ENCODE data around the gene NWD2. TPM values are rescaled to one million over a fixed set of nuclear protein-coding genes. Genes with fewer than 3 reads are reported as not detected.
"Not testable (repeated sequence)": the region's sequence is repeated elsewhere in the genome, so short reads cannot be mapped to it uniquely, and the experiment has no call there.

The NWD2 gene
- total RNA-seq, 1 donor from 2014 or later: not detected

- H3K4me3 ChIP-seq (ENCODE audit: low read depth, low read length): no peak overlapping the region
- DNase-seq (ENCODE audit: low read depth): no peak
- TF ChIP-seq, protein P1, sequence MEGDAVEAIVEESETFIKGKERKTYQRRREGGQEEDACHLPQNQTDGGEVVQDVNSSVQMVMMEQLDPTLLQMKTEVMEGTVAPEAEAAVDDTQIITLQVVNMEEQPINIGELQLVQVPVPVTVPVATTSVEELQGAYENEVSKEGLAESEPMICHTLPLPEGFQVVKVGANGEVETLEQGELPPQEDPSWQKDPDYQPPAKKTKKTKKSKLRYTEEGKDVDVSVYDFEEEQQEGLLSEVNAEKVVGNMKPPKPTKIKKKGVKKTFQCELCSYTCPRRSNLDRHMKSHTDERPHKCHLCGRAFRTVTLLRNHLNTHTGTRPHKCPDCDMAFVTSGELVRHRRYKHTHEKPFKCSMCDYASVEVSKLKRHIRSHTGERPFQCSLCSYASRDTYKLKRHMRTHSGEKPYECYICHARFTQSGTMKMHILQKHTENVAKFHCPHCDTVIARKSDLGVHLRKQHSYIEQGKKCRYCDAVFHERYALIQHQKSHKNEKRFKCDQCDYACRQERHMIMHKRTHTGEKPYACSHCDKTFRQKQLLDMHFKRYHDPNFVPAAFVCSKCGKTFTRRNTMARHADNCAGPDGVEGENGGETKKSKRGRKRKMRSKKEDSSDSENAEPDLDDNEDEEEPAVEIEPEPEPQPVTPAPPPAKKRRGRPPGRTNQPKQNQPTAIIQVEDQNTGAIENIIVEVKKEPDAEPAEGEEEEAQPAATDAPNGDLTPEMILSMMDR (conservative IDR thresholded peaks at IDR 0.05; ENCODE audit: low read depth, low read length): no peak
Measured at GRCh38 chr4:37482236-37482913, 237.8 kb downstream of the NWD2 start.

DNA sequence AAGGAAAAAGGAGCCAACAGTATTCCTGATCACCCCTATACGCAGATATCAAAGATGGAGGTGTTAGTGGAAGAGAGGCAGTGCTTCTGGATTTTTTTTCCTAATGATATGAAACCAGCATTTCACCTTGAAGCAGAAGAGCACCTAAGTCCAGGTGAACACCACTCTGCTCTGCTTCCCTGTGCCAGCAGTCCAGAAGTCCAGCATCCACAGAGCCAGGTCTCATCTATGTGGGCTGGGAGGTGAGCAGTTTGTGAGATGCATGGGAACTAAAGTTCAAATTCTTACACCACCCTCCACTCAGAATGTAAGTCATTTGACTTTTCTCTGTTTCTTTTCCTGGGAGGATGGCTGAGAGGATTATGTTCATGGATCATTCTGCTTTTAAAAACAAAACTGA lies 239.1 kb downstream of the NWD2 start:
- TF ChIP-seq, protein P1 (conservative IDR thresholded peaks at IDR 0.05; ENCODE audit: low read depth, low read length): no peak
- no peak for DNase-seq (ENCODE audit: low read depth)
- no peak overlapping the region for H3K4me3 ChIP-seq (ENCODE audit: low read depth, low read length)

- TF ChIP-seq, protein P1 (conservative IDR thresholded peaks at IDR 0.05; ENCODE audit: low read depth, low read length): no peak
- no peak for DNase-seq (ENCODE audit: low read depth)
- no peak overlapping the region for H3K4me3 ChIP-seq (ENCODE audit: low read depth, low read length)
Measured at GRCh38 chr4:37486166-37486565, 241.6 kb downstream of the NWD2 start.

- DNase-seq (ENCODE audit: low read depth): no peak
- H3K4me3 ChIP-seq (ENCODE audit: low read depth, low read length): no peak overlapping the region
- TF ChIP-seq, protein P1 (conservative IDR thresholded peaks at IDR 0.05; ENCODE audit: low read depth, low read length): no peak
Measured at GRCh38 chr4:37487668-37488067, 243.1 kb downstream of the NWD2 start.

- no peak for DNase-seq (ENCODE audit: low read depth)
- TF ChIP-seq, protein P1 (conservative IDR thresholded peaks at IDR 0.05; ENCODE audit: low read depth, low read length): no peak
Measured at GRCh38 chr4:37489697-37490096, 245.2 kb downstream of the NWD2 start.

GRCh38 chr4:37490391-37491347 lies 246.1 kb downstream of the NWD2 start:
- no peak for DNase-seq (ENCODE audit: low read depth)
- peak overlapping the region; percentile 17 for H3K4me3 ChIP-seq (ENCODE audit: low read depth, low read length)
- TF ChIP-seq, protein P1 (conservative IDR thresholded peaks at IDR 0.05; ENCODE audit: low read depth, low read length): no peak

More at GRCh38 chr4:37489697-37490096, 245.2 kb downstream of the NWD2 start:
- H3K4me3 ChIP-seq (ENCODE audit: low read depth, low read length): no peak overlapping the region

- DNase-seq (ENCODE audit: low read depth); H3K4me3 ChIP-seq (ENCODE audit: low read depth, low read length): not testable (repeated sequence)
Measured at GRCh38 chr4:37495353-37495752, 250.8 kb downstream of the NWD2 start.

Data from epithelial cell of proximal tubule (primary cell).